ENCODE results near the gene XK.

- no peak for TF ChIP-seq CTCF (IDR thresholded peaks at IDR 0.05)
- TF ChIP-seq POLR2A (IDR thresholded peaks at IDR 0.05) = no peak
These were observed 8.3 kb upstream of the XK start for GRCh38 chrX:37677243-37677642.
